ENCODE measurements around the gene SH3GL1.

SH3GL1 gene

GRCh38 chr19:4439243-4439642, 38.9 kb upstream of the SH3GL1 start:
- no peak for DNase-seq (ENCODE audit: low read depth)
- no peak overlapping the region for H3K4me3 ChIP-seq (ENCODE audit: low read length)
- no peak for TF ChIP-seq CTCF (conservative IDR thresholded peaks at IDR 0.05; ENCODE audit: low read length)

GRCh38 chr19:4437103-4437502, 36.8 kb upstream of the SH3GL1 start:
- DNase-seq (ENCODE audit: low read depth), result no peak
- no peak overlapping the region for H3K4me3 ChIP-seq (ENCODE audit: low read length)
- TF ChIP-seq CTCF (conservative IDR thresholded peaks at IDR 0.05; ENCODE audit: low read length), result no peak

- H3K4me3 ChIP-seq (ENCODE audit: low read length), result no peak overlapping the region
- no peak for TF ChIP-seq CTCF (conservative IDR thresholded peaks at IDR 0.05; ENCODE audit: low read length)
- DNase-seq (ENCODE audit: low read depth), result no peak
Observed at GRCh38 chr19:4436231-4436630, 35.9 kb upstream of the SH3GL1 start.

- DNase-seq (ENCODE audit: low read depth), result no peak
- TF ChIP-seq CTCF (conservative IDR thresholded peaks at IDR 0.05; ENCODE audit: low read length), result no peak
- no peak overlapping the region for H3K4me3 ChIP-seq (ENCODE audit: low read length)
Observed at GRCh38 chr19:4434391-4434790, 34.0 kb upstream of the SH3GL1 start.

- H3K4me3 ChIP-seq (ENCODE audit: low read length), result no peak overlapping the region
- TF ChIP-seq CTCF (conservative IDR thresholded peaks at IDR 0.05; ENCODE audit: low read length), result no peak
- no peak for DNase-seq (ENCODE audit: low read depth)
Observed at GRCh38 chr19:4432918-4433506, 32.7 kb upstream of the SH3GL1 start.

- no peak for DNase-seq (ENCODE audit: low read depth)
Observed at GRCh38 chr19:4431808-4432674, 31.7 kb upstream of the SH3GL1 start.

More at GRCh38 chr19:4431808-4432674, 31.7 kb upstream of the SH3GL1 start:
- no peak for TF ChIP-seq CTCF (conservative IDR thresholded peaks at IDR 0.05; ENCODE audit: low read length)
- H3K4me3 ChIP-seq (ENCODE audit: low read length), result no peak overlapping the region
